ENCODE measurements around the gene ATP9B.

DNA sequence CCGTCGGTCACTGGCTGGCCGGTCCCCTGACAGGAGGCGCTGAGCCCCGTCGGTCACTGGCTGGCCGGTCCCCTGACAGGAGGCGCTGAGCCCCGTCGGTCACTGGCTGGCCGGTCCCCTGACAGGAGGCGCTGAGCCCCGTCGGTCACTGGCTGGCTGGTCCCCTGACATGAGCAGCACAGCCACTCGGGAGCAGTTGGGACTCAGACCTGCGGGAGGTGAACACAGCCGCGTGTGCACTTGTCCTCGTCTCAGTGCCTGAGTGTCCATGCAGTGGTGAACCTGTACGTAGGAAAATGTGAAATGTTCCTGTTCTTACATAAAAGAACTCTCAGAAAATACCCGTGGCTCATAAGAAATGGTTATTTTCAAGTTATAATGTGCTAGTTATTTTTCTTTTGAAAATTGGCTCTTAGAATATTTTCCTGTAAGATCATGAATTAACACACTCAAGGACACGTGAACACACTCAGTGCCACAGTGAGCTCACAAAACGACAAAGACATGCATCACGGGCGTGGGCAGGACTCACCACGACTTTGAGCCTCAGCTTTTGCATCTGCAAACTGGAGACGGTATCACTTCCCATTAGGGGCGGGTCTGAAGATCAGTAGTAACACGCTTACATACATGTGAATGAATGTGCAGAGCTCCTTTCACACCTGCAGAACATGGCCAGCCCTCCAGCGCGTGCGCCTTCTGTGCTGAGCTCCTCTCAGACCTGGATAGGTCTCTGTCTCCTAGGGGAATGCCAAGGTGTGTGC, 305.4 kb downstream of the ATP9B start:
- TF ChIP-seq POLR2AphosphoS5 (IDR thresholded peaks at IDR 0.05) (no peak), POLR2A (IDR thresholded peaks at IDR 0.05) (no peak)
- TF ChIP-seq, protein P1, sequence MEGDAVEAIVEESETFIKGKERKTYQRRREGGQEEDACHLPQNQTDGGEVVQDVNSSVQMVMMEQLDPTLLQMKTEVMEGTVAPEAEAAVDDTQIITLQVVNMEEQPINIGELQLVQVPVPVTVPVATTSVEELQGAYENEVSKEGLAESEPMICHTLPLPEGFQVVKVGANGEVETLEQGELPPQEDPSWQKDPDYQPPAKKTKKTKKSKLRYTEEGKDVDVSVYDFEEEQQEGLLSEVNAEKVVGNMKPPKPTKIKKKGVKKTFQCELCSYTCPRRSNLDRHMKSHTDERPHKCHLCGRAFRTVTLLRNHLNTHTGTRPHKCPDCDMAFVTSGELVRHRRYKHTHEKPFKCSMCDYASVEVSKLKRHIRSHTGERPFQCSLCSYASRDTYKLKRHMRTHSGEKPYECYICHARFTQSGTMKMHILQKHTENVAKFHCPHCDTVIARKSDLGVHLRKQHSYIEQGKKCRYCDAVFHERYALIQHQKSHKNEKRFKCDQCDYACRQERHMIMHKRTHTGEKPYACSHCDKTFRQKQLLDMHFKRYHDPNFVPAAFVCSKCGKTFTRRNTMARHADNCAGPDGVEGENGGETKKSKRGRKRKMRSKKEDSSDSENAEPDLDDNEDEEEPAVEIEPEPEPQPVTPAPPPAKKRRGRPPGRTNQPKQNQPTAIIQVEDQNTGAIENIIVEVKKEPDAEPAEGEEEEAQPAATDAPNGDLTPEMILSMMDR (IDR thresholded peaks at IDR 0.05), result no peak

Measured in sigmoid colon (tissue), 4 donors.